HG03064 (cell line): ENCODE measurements around the gene HIPK3.
"Not testable (repeated sequence)": the region's sequence is repeated elsewhere in the genome, so short reads cannot be mapped to it uniquely, and the experiment has no call there.

Source experiments
- ATAC-seq: cut with Tn5 transposase; IDR thresholded peaks from one replicate; pipeline ENCODE4 v1.9.1; 2021; ENCODE audit warnings: low read depth; ENCODE audit not compliant: unreplicated experiment

Gene HIPK3

DNA sequence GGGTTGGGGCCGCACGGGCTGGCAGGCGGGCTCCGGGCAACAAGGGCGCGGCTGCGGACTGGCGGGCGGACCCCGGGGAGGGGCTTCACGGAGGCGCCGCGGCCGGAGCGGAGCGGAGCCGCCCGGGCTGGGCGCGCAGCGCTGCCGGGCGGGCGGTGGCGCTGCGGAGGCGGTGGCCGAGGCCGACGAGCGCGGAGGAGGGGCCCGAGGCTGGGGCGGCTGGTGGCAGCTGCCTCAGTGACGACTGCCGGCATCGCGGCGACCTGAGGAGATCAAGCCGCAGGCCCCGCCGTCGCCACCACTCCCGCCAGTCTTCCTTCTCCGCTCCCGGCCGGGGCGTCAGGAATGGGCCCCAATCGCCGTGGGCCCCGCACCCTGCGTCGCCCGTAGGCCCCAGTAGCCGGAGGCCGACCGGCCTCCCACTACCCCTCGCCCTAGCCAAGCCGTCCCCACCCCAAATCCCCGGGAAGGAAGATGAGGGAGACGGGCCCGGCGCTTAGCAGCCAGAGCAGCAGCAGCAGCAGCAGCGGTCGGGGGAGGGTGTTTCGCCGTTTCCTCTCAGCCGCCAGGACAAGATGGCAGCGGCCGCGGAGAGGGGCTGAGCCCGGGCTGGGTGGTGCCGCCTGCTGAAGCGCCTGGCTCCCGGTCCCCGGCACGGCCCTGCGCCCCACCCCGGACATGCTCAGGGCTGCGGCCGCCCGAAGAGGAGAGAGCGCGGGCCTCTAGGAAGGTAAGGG, at the start of gene HIPK3:
HIPK3 (plus strand) TSS at position 222 of the 737 bp plus-strand sequence.
- ATAC-seq, result peak; percentile 65

DNA sequence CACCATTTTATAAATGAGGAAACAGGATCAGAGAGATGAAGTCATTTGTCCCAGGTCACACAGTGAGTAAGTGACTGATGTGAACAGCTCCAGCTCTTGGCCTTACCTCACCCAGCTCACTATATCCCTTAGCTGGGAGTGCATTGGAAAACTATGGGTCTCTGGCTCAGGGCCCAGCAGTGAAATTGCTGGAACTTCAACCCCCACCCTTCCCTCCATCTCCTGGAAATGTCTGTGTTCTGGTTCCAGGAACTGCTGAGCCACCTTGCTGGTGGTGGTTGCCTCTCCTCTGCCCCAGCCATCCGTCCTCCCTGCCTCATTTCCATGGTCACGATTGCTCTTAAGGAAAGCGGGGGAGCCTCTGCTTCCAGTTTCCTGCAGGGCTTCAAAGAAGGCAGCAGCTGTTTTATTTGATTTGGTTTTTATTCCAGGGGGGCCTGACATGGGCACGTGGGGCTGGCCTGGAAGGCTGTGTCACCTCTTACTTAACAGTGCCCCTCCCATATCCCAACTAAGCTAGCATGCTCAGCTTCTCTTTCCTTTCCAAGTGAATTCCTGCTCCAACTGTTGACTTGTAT, 49.7 kb upstream of the HIPK3 start:
- no peak for ATAC-seq

DNA sequence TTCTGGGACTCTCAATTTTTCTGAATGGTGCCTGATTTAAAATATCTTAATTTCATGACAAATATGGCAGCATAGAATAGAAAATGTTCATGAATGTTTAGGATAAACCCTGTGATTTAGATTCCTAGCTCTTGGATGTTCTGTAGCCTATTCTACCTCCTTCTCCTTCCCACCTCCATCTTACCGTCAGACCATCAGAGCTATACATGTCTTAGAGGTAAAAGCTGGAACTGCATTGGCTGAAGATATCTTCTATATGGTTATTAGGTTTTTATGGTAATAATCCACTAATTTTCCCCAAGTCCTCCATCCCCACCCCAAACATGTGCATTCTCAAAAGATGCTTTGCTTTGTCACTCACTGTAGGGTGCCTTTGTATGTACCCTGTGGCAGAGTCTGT, 49.0 kb upstream of the HIPK3 start:
- ATAC-seq, result no peak

DNA sequence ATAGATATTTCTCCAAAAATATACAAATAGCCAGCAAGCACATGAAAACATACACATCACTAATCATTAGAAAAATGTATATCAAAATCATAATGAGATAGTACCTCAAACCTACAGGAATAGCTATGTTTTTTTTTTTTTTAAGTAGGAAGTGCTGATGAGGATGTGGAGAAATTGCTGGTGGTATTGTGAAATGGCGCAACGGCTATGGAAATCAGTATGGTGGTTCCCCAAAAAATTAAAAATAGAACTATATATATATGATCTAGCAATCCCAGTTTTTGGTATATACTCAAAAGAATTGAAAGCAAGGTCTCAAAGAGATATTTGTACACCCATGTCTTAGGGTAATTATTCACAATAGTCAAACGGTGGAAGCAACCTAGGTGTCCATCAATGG, 46.0 kb upstream of the HIPK3 start:
- ATAC-seq, result no peak

DNA sequence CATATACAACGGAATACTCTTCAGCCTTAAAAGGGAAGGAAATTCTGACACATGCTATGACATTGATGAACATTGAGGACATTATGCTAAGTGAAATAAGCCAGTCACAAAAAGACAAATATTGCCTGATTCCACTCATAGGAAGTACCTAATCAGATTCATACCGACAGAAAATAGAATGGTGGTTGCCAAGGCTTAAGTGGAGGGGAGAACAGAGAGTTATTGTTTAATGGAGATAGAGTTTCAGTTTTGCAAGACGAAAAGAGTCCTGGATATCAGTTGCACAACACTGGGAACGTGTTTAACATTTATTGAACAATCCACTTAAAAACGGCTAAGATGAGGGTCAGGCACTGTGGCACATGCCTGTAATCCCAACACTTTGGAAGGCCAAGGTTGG, 45.6 kb upstream of the HIPK3 start:
- no peak for ATAC-seq

DNA sequence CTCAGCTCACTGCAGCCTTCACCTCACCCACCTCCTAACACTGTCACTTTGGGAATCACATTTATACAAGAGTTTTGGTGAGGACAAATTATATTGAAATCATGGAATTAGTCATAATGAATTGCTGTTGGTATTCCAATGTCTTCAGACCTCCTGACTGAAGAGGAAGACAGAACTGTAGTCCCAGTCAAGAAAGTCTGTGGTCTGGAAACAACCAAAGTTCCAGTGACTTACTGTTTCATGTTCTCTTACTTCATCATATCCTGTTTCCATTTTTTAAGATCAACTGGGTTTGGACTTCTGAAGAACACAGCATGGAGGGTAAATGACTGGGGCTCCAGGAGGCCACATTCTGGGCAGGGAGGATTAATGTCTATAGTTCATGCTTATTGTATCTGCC, 43.0 kb upstream of the HIPK3 start:
- no peak for ATAC-seq

DNA sequence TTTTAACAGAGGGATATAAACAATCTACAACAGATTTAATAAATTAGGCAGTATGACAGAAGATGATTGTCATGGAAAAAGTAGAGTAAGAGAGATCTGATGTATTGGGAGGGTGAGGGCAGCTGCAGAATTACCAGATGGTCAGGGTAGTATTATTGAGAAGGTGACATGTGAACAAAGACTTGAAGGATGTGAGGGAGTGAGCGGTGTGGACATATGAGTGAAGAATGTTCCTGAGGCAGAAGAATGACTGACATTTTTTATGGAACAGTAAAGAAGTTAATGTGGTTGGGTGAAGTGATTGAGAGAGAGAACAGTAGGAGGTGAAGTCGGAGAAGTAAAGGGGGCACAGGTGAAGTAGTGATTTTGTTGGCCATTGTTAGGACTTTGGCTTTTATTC, 42.4 kb upstream of the HIPK3 start:
- no peak for ATAC-seq

DNA sequence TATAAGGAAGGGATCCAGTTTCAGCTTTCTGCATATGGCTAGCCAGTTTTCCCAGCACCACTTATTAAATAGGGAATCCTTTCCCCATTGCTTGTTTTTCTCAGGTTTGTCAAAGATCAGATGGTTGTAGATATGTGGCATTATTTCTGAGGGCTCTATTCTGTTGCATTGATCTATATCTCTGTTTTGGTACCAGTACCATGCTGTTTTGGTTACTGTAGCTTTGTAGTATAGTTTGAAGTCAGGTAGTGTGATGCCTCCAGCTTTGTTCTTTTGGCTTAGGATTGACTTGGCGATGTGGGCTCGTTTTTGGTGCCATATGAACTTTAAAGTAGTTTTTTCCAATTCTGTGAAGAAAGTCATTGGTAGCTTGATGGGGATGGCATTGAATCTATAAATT, 40.5 kb upstream of the HIPK3 start:
- not testable (repeated sequence) for ATAC-seq

DNA sequence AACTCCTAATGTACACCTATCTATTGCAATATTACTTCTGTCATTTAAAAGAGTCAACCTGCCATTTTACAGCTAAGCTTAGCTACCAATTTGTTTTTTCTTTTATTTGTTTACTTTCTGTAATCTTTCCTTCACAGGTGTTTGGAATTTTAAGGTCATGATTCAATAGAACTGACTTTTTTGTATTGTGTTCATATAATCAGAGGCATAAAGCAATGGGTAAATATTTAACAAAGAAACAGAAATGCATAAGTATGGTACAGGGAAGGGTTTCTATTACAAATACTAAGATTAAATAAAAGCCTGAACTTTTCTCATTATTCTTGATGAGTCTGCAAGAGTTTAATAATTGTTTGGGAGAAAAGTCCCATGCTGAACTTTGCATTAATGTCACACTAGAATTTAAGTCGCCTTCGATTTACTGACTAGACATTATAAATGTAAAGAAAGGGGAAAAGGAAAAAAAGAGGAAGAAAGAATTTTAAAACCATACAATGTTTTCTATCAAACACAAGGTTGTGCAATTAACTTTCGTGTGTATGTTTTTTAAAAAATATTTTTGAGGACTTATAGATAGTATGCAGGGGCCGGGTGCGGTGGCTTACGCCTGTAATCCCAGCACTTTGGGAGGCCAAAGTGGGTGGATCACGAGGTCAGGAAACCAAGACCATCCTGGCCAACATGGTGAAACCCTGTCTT, 35.0 kb upstream of the HIPK3 start:
- no peak for ATAC-seq

DNA sequence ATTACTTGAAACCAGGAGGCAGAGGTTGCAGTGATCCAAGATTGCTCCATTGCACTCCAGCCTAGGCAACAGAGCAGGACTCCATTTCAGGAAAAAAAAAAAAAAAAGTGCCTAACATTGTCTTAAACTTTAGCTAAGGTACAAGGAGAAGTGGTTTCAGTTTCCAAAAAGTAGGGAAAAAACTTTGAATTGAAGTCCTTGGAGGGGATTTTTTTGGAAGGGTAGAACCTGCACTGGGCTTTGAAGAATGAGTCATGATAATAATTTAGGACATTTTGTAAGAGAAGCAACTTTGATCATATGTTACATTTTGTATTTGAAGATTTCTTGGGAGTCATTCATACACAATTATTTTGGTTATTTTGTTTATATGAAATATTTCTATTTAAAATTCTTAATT, 31.8 kb upstream of the HIPK3 start:
- ATAC-seq, result no peak

DNA sequence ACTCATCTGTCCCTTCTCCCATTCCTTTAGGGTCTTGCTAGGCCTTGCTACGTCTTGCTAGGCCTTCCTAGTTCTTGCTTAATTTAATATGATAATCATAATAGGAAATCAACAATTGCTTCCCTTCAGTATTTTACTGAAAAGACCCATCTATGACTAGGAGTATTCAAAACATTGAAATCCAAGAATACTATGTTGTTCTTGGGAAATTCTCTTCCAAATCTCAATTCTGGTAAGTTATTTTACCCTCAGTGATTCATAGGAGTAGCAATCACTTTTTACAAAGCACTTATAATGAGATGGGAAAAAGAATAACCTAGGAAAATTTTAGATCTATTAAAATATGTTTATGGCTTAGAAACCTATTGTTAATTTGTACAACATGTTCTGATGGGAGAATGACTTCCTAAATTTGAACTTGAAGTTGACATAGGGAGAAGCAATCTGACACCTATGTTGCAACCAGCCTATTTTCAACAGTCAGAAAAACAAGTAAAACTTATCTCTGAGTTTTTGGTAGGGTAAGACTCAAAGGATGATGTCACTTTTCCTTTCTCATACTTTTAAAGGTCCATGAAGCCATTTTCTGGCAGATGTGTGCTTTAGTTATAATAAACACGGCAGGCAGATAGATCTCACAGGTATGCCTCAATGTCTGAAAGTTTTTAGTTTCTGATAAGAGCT, 29.5 kb upstream of the HIPK3 start:
- ATAC-seq, result no peak

DNA sequence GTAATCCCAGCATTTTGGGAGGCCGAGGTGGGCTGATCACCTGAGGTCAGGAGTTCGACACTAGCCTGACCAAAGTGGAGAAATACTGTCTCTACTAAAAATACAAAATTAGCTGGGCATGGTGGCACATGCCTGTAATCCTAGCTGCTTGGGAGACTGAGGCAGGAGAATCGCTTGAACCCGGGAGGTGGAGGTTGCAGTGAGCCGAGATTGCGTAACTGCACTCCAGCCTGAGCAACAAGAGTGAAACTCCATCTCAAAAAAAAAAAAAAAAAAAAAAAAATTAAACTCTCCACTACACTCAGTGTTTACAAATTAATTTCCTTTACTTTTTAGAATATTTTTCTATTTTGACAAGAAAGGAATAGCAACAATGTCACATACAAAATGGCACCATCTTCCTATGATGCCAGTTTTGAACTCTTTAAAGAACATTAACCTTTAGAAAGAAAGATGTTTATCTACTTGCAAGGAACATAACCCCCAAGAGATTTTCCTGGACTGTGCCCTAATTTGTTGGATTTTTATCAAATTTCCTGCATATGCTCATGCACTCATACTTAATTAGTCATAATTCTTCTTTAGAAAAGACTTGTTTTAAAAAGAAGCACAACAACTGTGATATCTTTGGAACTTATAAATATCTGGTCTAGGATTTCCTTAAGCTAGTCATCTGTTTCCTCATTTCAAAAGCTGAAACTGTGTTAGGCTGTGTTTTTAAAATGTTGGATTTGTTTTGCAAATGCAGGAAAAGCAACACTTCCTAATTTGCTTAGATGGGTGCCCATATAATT, 22.6 kb upstream of the HIPK3 start:
- ATAC-seq, result no peak

DNA sequence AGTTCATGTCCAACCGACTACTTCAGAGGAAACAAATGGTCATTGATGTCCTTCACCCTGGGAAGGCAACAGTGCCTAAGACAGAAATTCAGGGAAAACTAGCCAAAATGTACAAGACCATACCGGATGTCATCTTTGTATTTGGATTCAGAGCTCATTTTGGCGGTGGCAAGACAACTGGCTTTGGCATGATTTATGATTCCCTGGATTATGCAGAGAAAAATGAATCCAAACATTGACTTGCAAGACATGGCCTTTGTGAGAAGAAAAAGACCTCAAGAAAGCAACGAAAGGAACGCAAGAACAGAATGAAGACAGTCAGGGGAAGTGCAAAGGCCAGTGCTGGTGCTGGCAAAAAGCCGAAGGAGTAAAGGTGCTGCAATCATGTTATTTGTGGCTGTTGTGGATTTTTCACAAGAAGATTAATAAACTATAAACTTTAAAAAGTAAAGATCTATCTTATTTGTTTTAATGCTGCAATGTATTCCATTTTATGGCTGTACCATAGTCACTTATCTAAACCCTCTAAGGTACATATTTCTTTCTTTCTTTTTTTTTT, 20.1 kb upstream of the HIPK3 start:
- no peak for ATAC-seq

DNA sequence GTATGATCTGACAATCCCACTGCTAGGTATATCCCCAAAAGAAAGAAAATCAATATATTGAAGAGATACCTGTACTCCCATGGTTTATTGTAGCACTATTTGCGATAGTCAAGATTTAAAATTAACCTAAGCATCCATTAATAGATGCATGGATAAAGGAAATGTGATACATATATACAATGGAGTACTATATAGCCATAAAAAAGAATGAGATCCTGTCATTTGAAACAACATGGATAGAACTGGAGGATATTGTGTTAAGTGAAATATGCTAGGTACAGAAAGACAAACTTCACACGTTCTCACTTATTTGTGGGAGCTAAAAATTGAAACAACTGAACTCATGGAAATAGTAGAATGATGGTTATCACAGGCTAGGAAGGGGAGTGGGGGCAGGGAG, 14.6 kb upstream of the HIPK3 start:
- no peak for ATAC-seq

DNA sequence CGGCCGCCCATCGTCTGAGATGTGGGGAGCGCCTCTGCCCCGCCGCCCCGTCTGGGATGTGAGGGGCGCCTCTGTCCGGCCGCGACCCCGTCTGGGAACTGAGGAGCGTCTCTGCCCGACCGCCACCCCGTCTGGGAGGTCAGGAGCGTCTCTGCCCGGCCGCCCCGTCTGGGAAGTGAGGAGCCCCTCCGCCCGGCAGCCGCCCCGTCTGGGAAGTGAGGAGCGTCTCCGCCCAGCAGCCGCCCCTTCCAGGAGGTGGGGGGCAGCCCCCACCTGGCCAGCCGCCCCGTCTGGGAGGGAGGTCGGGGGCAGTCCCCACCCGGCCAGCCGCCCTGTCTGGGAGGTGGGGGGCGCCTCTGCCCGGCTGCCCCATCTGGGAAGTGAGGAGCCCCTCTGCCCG, 13.5 kb upstream of the HIPK3 start:
- ATAC-seq, result not testable (repeated sequence)

DNA sequence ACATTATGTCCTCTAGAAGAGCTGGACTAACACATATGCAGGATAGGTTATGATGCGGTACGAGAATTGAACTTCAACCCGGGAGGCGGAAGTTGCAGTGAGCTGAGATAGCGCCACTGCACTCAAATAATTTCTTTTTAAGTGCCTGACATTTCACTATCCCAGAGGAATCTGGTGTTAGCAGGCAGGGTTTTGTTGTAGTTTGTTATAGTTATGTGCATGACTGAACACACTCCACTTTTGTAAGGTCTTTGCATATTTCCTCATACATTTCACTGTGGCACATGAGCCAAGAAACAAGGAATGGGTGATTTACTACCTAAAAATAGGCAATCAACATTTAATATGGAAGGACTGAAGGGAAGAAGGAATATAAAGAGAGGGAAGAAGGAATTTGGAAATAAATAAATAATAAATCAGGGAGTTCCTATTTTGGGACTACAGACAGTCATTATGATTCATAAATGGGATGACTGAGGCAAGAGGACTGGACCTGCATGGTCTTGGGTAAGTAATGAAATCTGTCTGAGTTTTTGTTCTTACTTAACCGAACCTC, 8.7 kb upstream of the HIPK3 start:
- no peak for ATAC-seq

DNA sequence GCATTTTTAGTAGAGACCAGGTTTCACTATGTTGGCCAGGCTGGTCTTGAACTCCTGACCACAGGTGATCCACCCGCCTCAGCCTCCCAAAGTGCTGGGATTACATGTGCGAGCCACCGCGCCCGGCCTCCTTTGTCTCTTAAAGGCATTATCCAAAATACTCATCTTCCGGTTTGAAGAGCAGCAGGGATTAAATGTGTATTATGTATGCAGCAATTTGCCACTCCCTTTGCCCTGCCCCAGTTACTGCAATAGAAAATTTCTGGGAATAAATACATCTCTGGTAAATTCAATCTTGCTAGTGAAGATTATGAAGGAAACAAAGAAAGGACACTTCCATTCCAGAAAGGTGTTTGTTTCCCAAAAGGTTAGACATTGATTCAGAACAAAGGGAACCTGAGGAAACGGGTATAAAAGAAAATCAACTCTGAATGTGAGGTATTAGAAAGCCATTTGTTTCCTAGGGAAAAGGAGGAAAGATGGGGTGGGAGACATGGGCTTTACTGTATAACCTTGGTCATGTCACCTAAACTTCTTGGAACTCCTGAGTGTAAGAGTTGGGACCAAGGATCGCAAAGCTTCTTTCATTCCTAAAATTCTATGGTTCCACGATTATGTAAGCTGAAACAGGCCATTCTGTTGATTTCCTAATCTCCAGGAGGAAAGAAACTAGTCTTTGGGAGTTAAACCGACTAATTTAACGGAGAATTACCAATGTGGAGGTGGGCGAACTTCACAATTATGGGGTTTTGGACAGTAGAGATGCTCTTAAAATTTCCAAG, 959 bp upstream of the HIPK3 start:
- no peak for ATAC-seq

DNA sequence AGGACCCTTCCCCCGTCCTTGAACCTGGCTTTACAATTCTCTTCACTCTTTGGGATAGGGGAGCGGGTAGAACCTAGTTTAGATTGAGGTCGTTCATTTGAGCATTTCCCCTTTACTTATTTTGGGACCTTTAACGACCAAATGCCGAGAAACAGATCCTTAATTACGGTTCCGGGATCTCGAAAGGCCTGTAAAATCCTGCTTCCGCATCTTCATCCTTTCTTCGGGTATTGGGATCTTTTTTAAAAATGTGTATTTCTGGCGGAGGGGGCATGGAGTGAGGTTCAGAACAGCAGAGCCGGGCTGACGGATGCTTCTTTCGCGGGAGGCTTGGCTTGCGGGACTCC, 395 bp upstream of the HIPK3 start:
- ATAC-seq, result no peak

DNA sequence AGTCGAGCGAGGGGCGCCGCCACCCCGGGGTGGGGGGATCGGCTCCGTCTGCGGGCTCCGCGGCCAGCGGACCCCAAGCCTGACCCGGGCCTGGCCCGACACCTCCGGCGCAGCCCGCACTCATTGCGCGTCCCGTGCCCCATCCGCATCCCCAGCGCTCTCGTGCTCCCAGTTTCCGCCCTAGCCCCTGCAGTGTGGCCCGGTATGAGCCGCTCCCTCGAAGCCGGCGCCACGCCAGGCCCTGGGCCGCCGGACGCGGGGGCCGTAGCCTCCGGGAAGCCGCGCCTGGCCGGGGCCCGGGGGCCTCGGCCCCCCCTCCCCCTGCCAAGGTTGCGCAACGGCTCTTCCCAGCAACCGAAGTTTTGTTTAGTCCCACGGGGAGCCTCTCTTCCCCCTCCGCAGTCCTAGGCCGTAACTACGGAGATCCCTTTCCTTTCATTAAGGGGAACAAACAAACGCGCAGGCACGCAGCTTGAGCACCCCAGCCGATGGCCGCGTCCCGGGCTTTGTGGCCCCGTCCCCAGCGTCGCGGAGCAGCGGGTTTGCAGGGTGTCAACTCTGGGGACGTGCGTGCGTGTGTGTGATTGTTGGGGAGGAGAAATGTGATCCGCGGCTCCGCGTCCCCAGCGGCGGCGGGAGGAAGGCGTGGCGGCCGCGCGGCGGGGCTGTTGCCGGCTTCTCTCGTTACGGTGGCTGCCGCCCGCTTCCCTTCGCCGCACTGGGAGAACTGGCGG, 883 bp downstream of the HIPK3 start:
- ATAC-seq, result peak; percentile 35
